OCI-LY3 (cell line): ENCODE results near the gene MMP23B.

Source experiments
- H2AFZ ChIP-seq: fragments of 200-600, 300-600 bp; shearing (Covaris generic); 2 replicates; pipeline ENCODE4 v1.6.0; 2014; ENCODE audit warnings: antibody characterized with exemption, low read depth, low read length
- H3K27ac ChIP-seq: fragments of 200-600, 300-600 bp; sonication (generic); 2 replicates; pipeline ENCODE4 v1.5.1; 2014; ENCODE audit warnings: mild to moderate bottlenecking, low read length, moderate library complexity, mixed read lengths
- H3K27me3 ChIP-seq: fragments of 200-600, 300-600 bp; sonication (generic); 2 replicates; pipeline ENCODE4 v1.6.1; 2014; ENCODE audit warnings: low read depth, low read length, mixed read lengths
- H3K36me3 ChIP-seq: fragments of 200-600, 300-600 bp; sonication (generic); replicated peaks from 2 replicates; pipeline ENCODE3; 2014; ENCODE audit warnings: low read depth, low read length, mixed read lengths
- H3K4me1 ChIP-seq: fragments of 300-600, 200-600 bp; sonication (generic); 2 replicates; pipeline ENCODE4 v1.6.1; 2014; ENCODE audit warnings: low read length, mixed read lengths
- H3K4me2 ChIP-seq: fragments of 200-600, 300-600 bp; sonication (generic); 2 replicates; pipeline ENCODE4 v1.6.1; 2014; ENCODE audit warnings: low read length, mixed read lengths
- H3K4me3 ChIP-seq: fragments of 300-600, 200-600 bp; sonication (generic); 2 replicates; pipeline ENCODE4 v1.5.1; 2014; ENCODE audit warnings: antibody characterized with exemption, mild to moderate bottlenecking, low read length, moderate library complexity
- H3K79me2 ChIP-seq: fragments of 300-600, 200-600 bp; shearing (Covaris generic); 2 replicates; pipeline ENCODE4 v1.6.1; 2014; ENCODE audit warnings: mild to moderate bottlenecking, low read length, mixed read lengths
- H3K9ac ChIP-seq: fragments of 300-600, 200-600 bp; shearing (Covaris generic); 2 replicates; pipeline ENCODE4 v1.6.0; 2014; ENCODE audit warnings: mild to moderate bottlenecking, low read length, moderate library complexity
- H3K9me3 ChIP-seq: fragments of 200-600, 300-600 bp; shearing (Covaris generic); 2 replicates; pipeline ENCODE4 v1.6.1; 2014; ENCODE audit warnings: low read length, mixed read lengths; ENCODE audit not compliant: insufficient read depth
- H4K20me1 ChIP-seq: fragments of 200-600, 300-600 bp; sonication (generic); 2 replicates; pipeline ENCODE4 v1.6.1; 2016; ENCODE audit warnings: low read length, mixed read lengths; ENCODE audit not compliant: insufficient read depth
- CTCF ChIP-seq: fragments of 200-600, 300-600 bp; sonication (generic); IDR thresholded peaks from 2 replicates; pipeline ENCODE4 v1.5.1; 2014; ENCODE audit warnings: antibody characterized with exemption, low read length, low read depth
- EZH2phosphoT487 ChIP-seq: fragments of 200-600 bp; shearing (Covaris generic); IDR thresholded peaks from 2 replicates; pipeline ENCODE4 v1.6.1; 2018; ENCODE audit warnings: antibody characterized with exemption, mixed run types, low read depth

Gene MMP23B

GRCh38 chr1:1614204-1614953, 17.6 kb upstream of the MMP23B start:
- H3K79me2 ChIP-seq: peaks cover 12% of the 10 kb centered on the region; the same call in 1 of the 2 replicates
- peaks cover 14% of the 10 kb centered on the region for H3K4me1 ChIP-seq
- H3K36me3 ChIP-seq: no peaks in the 10 kb centered on the region
- no peak overlapping the region for H2AFZ ChIP-seq
- H3K9me3 ChIP-seq: no peaks in the 10 kb centered on the region
- peak overlapping the region; percentile 96 for H3K4me3 ChIP-seq
- no peaks in the 10 kb centered on the region for H4K20me1 ChIP-seq
- no peaks in the 10 kb centered on the region for H3K27me3 ChIP-seq
- H3K27ac ChIP-seq: no peak overlapping the region
- TF ChIP-seq CTCF: no peak
- H3K4me2 ChIP-seq: peak overlapping the region; percentile 83
- H3K9ac ChIP-seq: peak overlapping the region; percentile 61

DNA sequence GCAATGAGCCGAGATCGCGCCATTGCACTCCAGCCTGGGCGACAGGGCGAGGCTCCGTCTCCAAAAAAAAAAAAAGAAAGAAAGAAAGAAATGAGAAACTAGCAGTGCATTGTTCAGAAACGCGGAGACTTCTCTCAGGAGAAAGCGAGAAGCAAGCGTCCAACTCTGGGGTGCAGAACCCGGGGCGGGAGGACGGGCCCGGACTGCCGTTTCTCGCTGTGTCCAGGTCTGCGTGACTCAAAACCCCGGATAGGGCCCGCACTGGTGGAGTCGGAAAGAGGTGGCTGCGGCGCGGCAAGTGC, 17.1 kb upstream of the MMP23B start:
- Histone ChIP-seq H3K4me2 (peak overlapping the region; percentile 83), H3K9ac (peak overlapping the region; percentile 61), H3K9me3 (no peaks in the 10 kb centered on the region), H3K79me2 (peaks cover 12% of the 10 kb centered on the region; the same call in 1 of the 2 replicates), H3K36me3 (no peaks in the 10 kb centered on the region), H3K4me3 (peak overlapping the region; percentile 96), H3K4me1 (peaks cover 14% of the 10 kb centered on the region), H3K27ac (no peak overlapping the region), H4K20me1 (no peaks in the 10 kb centered on the region), H2AFZ (no peak overlapping the region), H3K27me3 (no peaks in the 10 kb centered on the region)
- TF ChIP-seq EZH2phosphoT487 (no peak), CTCF (no peak)

- H4K20me1 ChIP-seq: no peaks in the 10 kb centered on the region
- peak within 1 kb of the TSS; percentile 96 for H3K4me3 ChIP-seq
- H3K27me3 ChIP-seq: no peaks in the 10 kb centered on the region
- H3K4me1 ChIP-seq: peaks cover 14% of the 10 kb centered on the region
- H3K4me2 ChIP-seq: peak within 1 kb of the TSS; percentile 85
- H3K9ac ChIP-seq: peak within 1 kb of the TSS; percentile 100
- peak within 1 kb of the TSS; percentile 96 for H3K27ac ChIP-seq
- H3K36me3 ChIP-seq: no peaks in the 10 kb centered on the region
- TF ChIP-seq EZH2phosphoT487: no peak
- TF ChIP-seq CTCF: no peak
- peaks cover 12% of the 10 kb centered on the region; the same call in 1 of the 2 replicates for H3K79me2 ChIP-seq
- no peaks in the 10 kb centered on the region for H3K9me3 ChIP-seq
- H2AFZ ChIP-seq: no peak within 1 kb of the TSS
Measured at GRCh38 chr1:1615256-1616044, 16.5 kb upstream of the MMP23B start, which contains the start of gene MIB2. Gene MIB2 (plus strand): TSS chr1:1615500. CDS start chr1:1623453, 7,953 bp downstream.

DNA sequence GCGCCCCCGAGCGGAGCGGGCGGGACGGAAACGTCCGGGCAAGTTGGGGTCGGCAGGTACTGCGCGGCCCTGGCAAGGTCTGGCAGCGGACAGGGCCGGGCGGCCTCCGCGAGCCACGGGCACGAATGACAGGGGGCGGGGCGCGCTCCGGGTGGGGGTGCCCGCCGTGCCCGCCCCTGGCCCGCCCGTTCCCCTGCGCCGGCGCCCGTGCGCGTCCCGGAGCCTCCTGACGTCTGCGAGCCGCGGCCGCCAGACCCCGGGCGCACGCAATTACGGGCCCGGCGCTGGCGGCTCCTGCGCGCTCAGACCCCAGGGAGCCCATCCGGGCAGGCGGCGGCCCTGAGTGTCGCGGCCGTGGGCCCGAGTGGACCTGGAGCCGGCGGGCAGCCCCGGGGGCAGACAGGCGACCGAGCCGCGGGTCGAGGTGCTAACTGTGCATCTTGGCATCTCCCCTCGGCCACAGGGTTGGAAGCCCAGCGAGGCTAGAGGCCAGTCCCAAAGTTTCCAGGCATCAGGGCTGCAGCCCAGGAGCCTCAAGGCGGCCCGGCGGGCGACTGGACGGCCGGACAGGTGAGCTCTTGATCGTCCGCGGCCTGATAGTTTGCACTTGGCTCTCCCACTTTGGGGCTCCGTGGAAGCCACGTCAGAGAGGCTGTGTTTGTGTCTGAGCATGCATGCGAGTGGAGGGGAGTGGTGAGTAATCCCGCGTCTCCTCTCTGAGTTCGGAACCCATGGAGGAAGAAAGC, 15.8 kb upstream of the MMP23B start:
- Histone ChIP-seq H3K4me1 (peaks cover 14% of the 10 kb centered on the region), H3K9me3 (no peaks in the 10 kb centered on the region), H3K27ac (peak overlapping the region; percentile 96), H3K79me2 (peaks cover 12% of the 10 kb centered on the region; the same call in 1 of the 2 replicates), H3K36me3 (no peaks in the 10 kb centered on the region), H3K9ac (peak overlapping the region; percentile 100), H4K20me1 (no peaks in the 10 kb centered on the region), H3K4me2 (peak overlapping the region; percentile 85), H3K4me3 (peak overlapping the region; percentile 96), H3K27me3 (no peaks in the 10 kb centered on the region), H2AFZ (no peak overlapping the region)
- no peak for TF ChIP-seq CTCF
- no peak for TF ChIP-seq EZH2phosphoT487
